A549 (cell line): ENCODE measurements around the gene MAP3K14. TPM values are rescaled to one million over a fixed set of nuclear protein-coding genes. Genes with fewer than 3 reads are reported as not detected.
"Not testable (repeated sequence)": the region's sequence is repeated elsewhere in the genome, so short reads cannot be mapped to it uniquely, and the experiment has no call there.

ENCODE experiments used
- ATAC-seq, 2 experiments: fragments of 200-7000 bp in 1 of 2; fragments of >200 bp in 1 of 2; cut with Nextera tagmentation in 1 of 2; cut with Tn5 transposase in 1 of 2; 3 replicates each; pipeline versions ENCODE4 v1.8.0 to v1.9.1; 2018 to 2020; ENCODE audit warnings: mild to moderate bottlenecking in 1 of 2, moderate library complexity in 1 of 2
- CTCF ChIA-PET: fragments of 300-600 bp; sonication (Branson Sonifier 250); formaldehyde crosslinking; extraction: SDS; loops from one replicate; lab custom pipeline; 2021; ENCODE audit warnings: antibody characterized with exemption, inconsistent platforms; lab: Yijun Ruan, JAX
- POLR2A ChIA-PET: fragments of 350-600 bp; formaldehyde crosslinking; extraction: SDS; loops from one replicate; lab custom pipeline; 2021; ENCODE audit warnings: antibody characterized with exemption, inconsistent platforms; lab: Yijun Ruan, JAX
- DNase-seq, 2 experiments: peaks; one replicate each; pipeline versions ENCODE4 v3.0.0 to v3.0.0-alpha.2; 2011 to 2016; ENCODE audit warnings: low read depth in 1 of 2, low spot score in 1 of 2
- FAIRE-seq: peaks from 2 replicates; lab custom pipeline; 2011; peaks lifted over from hg19 to GRCh38; lab: Jason Lieb, UNC
- H3K27ac ChIP-seq, 2 experiments: fragments of >200 bp; sonication (Bioruptor Twin); formaldehyde crosslinking; 3 replicates each; pipeline ENCODE4 v1.5.1; 2016 to 2017
- H3K4me1 ChIP-seq: fragments of >200 bp; sonication (Bioruptor Twin); formaldehyde crosslinking; 3 replicates; pipeline ENCODE4 v1.6.1; 2016
- H3K4me2 ChIP-seq: fragments of >200 bp; sonication (Bioruptor Twin); formaldehyde crosslinking; 3 replicates; pipeline ENCODE4 v1.6.1; 2016
- H3K4me3 ChIP-seq: fragments of >200 bp; sonication (Bioruptor Twin); formaldehyde crosslinking; 3 replicates; pipeline ENCODE4 v1.5.1; 2016
- H3K9me3 ChIP-seq: fragments of >200 bp; sonication (Bioruptor Twin); formaldehyde crosslinking; 3 replicates; pipeline ENCODE4 v1.6.1; 2016
- EHF ChIP-seq: fragments of 250-450 bp; sonication (Bioruptor Pico); IDR thresholded peaks from 2 replicates; pipeline ENCODE4 v1.5.0; 2020; ENCODE audit warnings: mild to moderate bottlenecking
- EP300 ChIP-seq, 2 experiments: fragments of >200 bp; sonication (Bioruptor Twin); formaldehyde crosslinking; IDR thresholded peaks; 2 replicates in 1 of 2; 3 replicates in 1 of 2; pipeline ENCODE4 v1.6.1; 2016 to 2017
- FOSB ChIP-seq: fragments of 250-450 bp; sonication (Bioruptor Pico); IDR thresholded peaks from 2 replicates; pipeline ENCODE4 v1.5.0; 2020; ENCODE audit warnings: mild to moderate bottlenecking, moderate library complexity
- FOSL2 ChIP-seq, 2 experiments: fragments of 450-650 bp in 1 of 2; fragments of >200 bp in 1 of 2; sonication (Bioruptor Twin) in 1 of 2; formaldehyde crosslinking; IDR thresholded peaks; 2 replicates each; pipeline versions ENCODE4 v1.5.0 to v1.6.1; 2016 to 2020; ENCODE audit warnings: mild to moderate bottlenecking in 1 of 2, moderate library complexity in 1 of 2
- NR3C1 ChIP-seq: fragments of >200 bp; sonication (Bioruptor Twin); formaldehyde crosslinking; IDR thresholded peaks from 3 replicates; pipeline ENCODE4 v1.6.1; 2017
- RARB ChIP-seq: fragments of 250-450 bp; sonication (Bioruptor Pico); IDR thresholded peaks from 2 replicates; pipeline ENCODE4 v1.8.0; 2021; ENCODE audit warnings: mild to moderate bottlenecking, moderate library complexity
- SREBF2 ChIP-seq: fragments of 450-650 bp; IDR thresholded peaks from 2 replicates; pipeline ENCODE4 v1.6.1; 2014; ENCODE audit warnings: mild to moderate bottlenecking, moderate library complexity
- TFCP2L1 ChIP-seq: fragments of 250-450 bp; sonication (Bioruptor Pico); IDR thresholded peaks from 2 replicates; pipeline ENCODE4 v1.5.0; 2021; ENCODE audit warnings: mild to moderate bottlenecking
- WGBS: methylation state at CpG from one replicate; pipeline ENCODE4 v1.1.6; 2017; ENCODE audit errors: missing lambda C conversion rate; 5-methylcytosine and 5-hydroxymethylcytosine counted together
- polyA plus RNA-seq, 4 experiments: library from polyadenylated mRNA; depleted of rRNA in 3 of 4; stranded (reverse); fragments of >200 nt; fragmentation: RNase III in 1 of 4; extraction: RNeasy Plus Mini Kit Qiagen cat#74134 plus additional on column Dnase treatment in 1 of 4; gene quantifications; 2 replicates in 3 of 4; 3 replicates in 1 of 4; pipeline ENCODE4 v1.2.3, GENCODE V29; 2011 to 2017
- TF ChIP-seq, protein P1 (sequence below): fragments of 450-650 bp; IDR thresholded peaks from 2 replicates; pipeline ENCODE4 v1.6.1; 2014; ENCODE audit warnings: antibody characterized with exemption
- TF ChIP-seq, protein P2 (sequence below): IDR thresholded peaks from 2 replicates; pipeline ENCODE4 v1.6.1; 2012; ENCODE audit warnings: low read depth, borderline replicate concordance
- TF ChIP-seq, protein P3 (sequence below): fragments of >200 bp; sonication (Bioruptor Twin); formaldehyde crosslinking; IDR thresholded peaks from 3 replicates; pipeline ENCODE4 v1.5.1; 2016

MAP3K14 gene
- polyA plus RNA-seq, 2 of the 4 experiments (the other 2 are of a cell fraction), result 9.1 to 34.5 TPM

DNA sequence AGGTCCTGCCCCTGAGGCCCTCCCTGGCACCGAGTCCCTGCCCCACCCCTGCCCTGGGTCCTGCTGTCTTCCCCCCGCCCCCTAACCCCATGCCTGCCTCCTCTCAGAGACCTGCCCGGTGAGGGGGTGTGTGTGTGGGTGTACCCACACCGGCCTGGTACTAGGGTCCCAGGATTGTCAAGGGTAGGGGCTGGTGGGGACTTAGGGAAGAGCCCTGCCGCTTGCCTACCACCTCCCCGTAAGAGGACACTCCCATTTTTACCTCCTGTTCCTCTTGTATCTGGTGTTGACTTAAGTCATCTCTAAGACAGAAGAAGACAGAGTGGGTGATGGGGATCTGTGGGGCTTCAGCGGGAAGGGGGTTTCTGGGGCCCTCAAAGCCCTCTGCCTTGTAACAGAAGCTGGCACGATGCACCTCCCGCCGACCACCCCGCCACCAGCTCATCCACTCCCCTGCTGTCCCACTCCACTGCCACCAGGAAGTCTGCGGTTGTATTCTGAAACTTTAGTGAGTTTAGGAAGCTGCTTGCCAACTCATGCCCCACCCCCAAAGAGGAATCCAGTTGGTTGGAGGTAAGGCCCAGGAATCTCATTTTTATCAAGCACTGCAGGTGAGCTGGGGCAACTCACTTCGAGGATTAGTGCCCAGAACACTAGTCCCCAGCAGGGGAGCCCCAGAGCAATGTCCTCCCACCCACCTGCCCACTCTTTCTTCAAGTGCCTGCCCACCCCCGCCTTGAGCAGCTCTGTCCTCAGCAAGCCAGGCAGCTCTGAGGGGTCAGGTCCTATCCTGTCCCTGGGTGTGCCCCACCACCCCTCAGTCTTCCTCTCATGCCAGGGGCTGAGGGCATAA lies 60.5 kb downstream of the MAP3K14 start:
- POLR2A ChIA-PET, result interaction anchor here (0.6 to 1.9 kb wide), 4 partner anchors 8 to 513 kb away, joined by 3 to 7 read pairs (median 3); no protein-coding TSS in a partner anchor
- peak overlapping the region; percentile 13; the same call in 1 of the 3 replicates for H3K4me2 ChIP-seq
- peaks cover 22% of the 10 kb centered on the region for H3K4me1 ChIP-seq
- 79% methylated on average over 13 of the region's 14 CpGs for WGBS
- CTCF ChIA-PET, result interaction anchor here (0.6 to 35.1 kb wide), 13 partner anchors 9 to 576 kb away, joined by 4 to 1378 read pairs (median 11); partner anchors contain the start of gene FMNL1
- FAIRE-seq, result no peak
- H3K9me3 ChIP-seq, result no peaks in the 10 kb centered on the region
- peak overlapping the region in 1 of 2 experiments; percentile 42; a peak in 2 of 6 replicates for H3K27ac ChIP-seq
- TF ChIP-seq EHF (CRISPR knock-in tag), result no peak
- no peak for TF ChIP-seq FOSL2 (IDR thresholded peaks at IDR 0.05)
- TF ChIP-seq FOSL2 (CRISPR knock-in tag; IDR thresholded peaks at IDR 0.05), result no peak
- TF ChIP-seq, all 56 proteins: peak for 0
- H3K4me3 ChIP-seq, result no peak overlapping the region
- DNase-seq (no peak), ATAC-seq (peak; percentile 21 to 25; a peak in 4 of 6 replicates)

- DNase-seq (no peak), ATAC-seq (no peak), FAIRE-seq (no peak)
- H3K4me1 ChIP-seq, result peaks cover 30% of the 10 kb centered on the region
- WGBS, result 96% methylated on average over 8 of the region's 8 CpGs
- no peak overlapping the region for H3K4me3 ChIP-seq
- ChIA-PET CTCF (interaction anchor here (0.5 to 35.1 kb wide), 12 partner anchors 8 to 171 kb away, joined by 3 to 1378 read pairs (median 12); partner anchors contain the start of genes FMNL1 and PLCD3), POLR2A (no interaction called here)
- no peaks in the 10 kb centered on the region for H3K9me3 ChIP-seq
- H3K27ac ChIP-seq, result no peak overlapping the region
- no peak for TF ChIP-seq TFCP2L1 (CRISPR knock-in tag)
- TF ChIP-seq, protein P1, sequence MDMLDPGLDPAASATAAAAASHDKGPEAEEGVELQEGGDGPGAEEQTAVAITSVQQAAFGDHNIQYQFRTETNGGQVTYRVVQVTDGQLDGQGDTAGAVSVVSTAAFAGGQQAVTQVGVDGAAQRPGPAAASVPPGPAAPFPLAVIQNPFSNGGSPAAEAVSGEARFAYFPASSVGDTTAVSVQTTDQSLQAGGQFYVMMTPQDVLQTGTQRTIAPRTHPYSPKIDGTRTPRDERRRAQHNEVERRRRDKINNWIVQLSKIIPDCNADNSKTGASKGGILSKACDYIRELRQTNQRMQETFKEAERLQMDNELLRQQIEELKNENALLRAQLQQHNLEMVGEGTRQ, result no peak
- no peak for TF ChIP-seq EP300 (IDR thresholded peaks at IDR 0.05)
- no peak for TF ChIP-seq FOSB (CRISPR knock-in tag)
- TF ChIP-seq, protein P2, sequence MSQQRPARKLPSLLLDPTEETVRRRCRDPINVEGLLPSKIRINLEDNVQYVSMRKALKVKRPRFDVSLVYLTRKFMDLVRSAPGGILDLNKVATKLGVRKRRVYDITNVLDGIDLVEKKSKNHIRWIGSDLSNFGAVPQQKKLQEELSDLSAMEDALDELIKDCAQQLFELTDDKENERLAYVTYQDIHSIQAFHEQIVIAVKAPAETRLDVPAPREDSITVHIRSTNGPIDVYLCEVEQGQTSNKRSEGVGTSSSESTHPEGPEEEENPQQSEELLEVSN, result no peak
- no peak overlapping the region for H3K4me2 ChIP-seq
Observed at GRCh38 chr17:45255358-45255757, 61.5 kb downstream of the MAP3K14 start.

DNA sequence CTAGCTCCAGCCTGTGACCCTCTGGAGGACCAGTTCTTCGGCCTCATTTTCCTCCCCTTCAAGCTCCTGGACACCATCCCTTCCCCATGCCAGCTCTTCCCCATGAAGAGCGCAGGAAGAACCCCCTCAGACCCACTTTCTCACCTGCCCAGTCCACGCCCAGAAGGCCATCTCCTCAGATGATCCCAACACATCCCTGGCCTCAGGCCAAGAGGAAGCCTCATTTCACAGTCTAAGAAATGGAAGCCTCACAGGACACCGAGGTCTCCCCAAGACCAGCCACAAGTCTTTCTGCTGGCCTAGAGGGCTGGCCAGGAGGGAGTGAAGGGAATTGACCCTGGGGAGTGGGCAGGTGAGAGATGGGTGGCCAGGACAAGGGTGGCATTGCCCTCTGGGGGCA lies 62.9 kb downstream of the MAP3K14 start:
- POLR2A ChIA-PET, result interaction anchor here (1.6 kb wide), 1 partner anchor 12 kb away, joined by 3 read pairs; no protein-coding TSS in a partner anchor
- no peak overlapping the region for H3K4me3 ChIP-seq
- TF ChIP-seq SREBF2, result no peak
- TF ChIP-seq RARB, result no peak
- H3K27ac ChIP-seq, result peak overlapping the region; percentile 16 to 24; a peak in 1 of 6 replicates
- DNase-seq (no peak), FAIRE-seq (no peak), ATAC-seq (no peak)
- H3K4me1 ChIP-seq, result peaks cover 45% of the 10 kb centered on the region
- no peak overlapping the region for H3K4me2 ChIP-seq
- 91% methylated on average over 4 of the region's 4 CpGs for WGBS
- CTCF ChIA-PET, result interaction anchor here (0.8 to 35.1 kb wide), 15 partner anchors 10 to 172 kb away, joined by 3 to 1378 read pairs (median 7); partner anchors contain the start of genes ACBD4, FMNL1 and HEXIM1
- no peaks in the 10 kb centered on the region for H3K9me3 ChIP-seq

DNA sequence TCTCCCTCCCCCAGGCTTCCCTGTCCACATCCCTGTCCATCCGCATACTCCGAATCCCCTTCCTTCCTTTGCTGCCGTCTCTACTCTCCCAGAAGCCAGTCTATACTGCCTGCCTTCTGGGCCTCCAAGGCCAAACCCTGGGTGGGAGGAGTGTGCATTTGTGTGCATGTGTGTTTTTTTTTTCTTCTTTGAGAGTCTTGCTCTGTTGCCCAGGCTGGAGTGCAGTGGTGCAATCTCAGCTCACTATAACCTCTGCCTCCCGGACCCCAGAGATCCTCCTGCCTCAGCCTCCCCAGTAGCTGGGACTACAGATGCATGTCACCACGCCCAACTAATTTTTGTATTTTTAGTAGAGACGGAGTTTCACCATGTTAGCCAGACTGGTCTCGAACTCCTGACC lies 63.6 kb downstream of the MAP3K14 start:
- not testable (repeated sequence) for DNase-seq, FAIRE-seq, H3K9me3 ChIP-seq, ATAC-seq, H3K4me3 ChIP-seq
- Histone ChIP-seq H3K4me1 (peaks cover 49% of the 10 kb centered on the region), H3K27ac (peak overlapping the region; percentile 27 to 42; a peak in 3 of 6 replicates), H3K4me2 (peak overlapping the region; percentile 8; the same call in 1 of the 3 replicates)
- ChIA-PET POLR2A (interaction anchor here (1.6 kb wide), 1 partner anchor 12 kb away, joined by 3 read pairs; no protein-coding TSS in a partner anchor), CTCF (interaction anchor here (0.8 to 35.1 kb wide), 12 partner anchors 10 to 173 kb away, joined by 3 to 1378 read pairs (median 7); partner anchors contain the start of genes ACBD4, FMNL1 and HEXIM1)
- WGBS, result 92% methylated on average over 7 of the region's 7 CpGs

DNA sequence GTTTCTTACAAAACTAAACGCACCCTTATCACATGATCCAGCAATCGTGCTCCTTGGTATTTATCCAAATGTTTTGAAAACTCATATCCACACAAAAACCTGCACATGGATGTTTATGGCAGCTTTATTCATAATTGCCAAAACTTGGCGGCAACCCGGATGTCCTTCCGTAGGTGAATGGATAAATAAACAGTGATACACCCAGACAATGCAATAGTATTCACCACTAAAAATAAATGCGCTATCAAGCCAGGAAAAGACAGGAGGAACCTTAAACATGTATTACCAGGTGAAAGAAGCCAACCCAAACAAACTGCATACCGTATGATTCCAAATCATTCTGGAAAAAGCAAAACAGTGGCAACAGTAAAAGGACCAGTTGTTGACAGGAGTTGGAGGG lies 64.9 kb downstream of the MAP3K14 start:
- DNase-seq (no peak), FAIRE-seq (no peak), ATAC-seq (no peak)
- H3K4me1 ChIP-seq, result peaks cover 49% of the 10 kb centered on the region
- POLR2A ChIA-PET, result no interaction called here
- TF ChIP-seq, protein P3, sequence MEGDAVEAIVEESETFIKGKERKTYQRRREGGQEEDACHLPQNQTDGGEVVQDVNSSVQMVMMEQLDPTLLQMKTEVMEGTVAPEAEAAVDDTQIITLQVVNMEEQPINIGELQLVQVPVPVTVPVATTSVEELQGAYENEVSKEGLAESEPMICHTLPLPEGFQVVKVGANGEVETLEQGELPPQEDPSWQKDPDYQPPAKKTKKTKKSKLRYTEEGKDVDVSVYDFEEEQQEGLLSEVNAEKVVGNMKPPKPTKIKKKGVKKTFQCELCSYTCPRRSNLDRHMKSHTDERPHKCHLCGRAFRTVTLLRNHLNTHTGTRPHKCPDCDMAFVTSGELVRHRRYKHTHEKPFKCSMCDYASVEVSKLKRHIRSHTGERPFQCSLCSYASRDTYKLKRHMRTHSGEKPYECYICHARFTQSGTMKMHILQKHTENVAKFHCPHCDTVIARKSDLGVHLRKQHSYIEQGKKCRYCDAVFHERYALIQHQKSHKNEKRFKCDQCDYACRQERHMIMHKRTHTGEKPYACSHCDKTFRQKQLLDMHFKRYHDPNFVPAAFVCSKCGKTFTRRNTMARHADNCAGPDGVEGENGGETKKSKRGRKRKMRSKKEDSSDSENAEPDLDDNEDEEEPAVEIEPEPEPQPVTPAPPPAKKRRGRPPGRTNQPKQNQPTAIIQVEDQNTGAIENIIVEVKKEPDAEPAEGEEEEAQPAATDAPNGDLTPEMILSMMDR, result no peak
- TF ChIP-seq NR3C1, result no peak
- 78% methylated on average over 7 of the region's 7 CpGs for WGBS
- H3K9me3 ChIP-seq, result no peaks in the 10 kb centered on the region
- H3K4me3 ChIP-seq, result no peak overlapping the region
- peak overlapping the region in 1 of 2 experiments; percentile 29; a peak in 1 of 6 replicates for H3K27ac ChIP-seq
- CTCF ChIA-PET, result interaction anchor here (0.8 to 35.1 kb wide), 8 partner anchors 12 to 388 kb away, joined by 4 to 1378 read pairs (median 6); partner anchors contain the start of genes ACBD4 and FMNL1
- H3K4me2 ChIP-seq, result no peak overlapping the region
